ENCODE measurements around the gene PRR15.
A peak's percentile ranks its signal among the peaks of the same experiment; 100 is the strongest.

The PRR15 gene

DNA sequence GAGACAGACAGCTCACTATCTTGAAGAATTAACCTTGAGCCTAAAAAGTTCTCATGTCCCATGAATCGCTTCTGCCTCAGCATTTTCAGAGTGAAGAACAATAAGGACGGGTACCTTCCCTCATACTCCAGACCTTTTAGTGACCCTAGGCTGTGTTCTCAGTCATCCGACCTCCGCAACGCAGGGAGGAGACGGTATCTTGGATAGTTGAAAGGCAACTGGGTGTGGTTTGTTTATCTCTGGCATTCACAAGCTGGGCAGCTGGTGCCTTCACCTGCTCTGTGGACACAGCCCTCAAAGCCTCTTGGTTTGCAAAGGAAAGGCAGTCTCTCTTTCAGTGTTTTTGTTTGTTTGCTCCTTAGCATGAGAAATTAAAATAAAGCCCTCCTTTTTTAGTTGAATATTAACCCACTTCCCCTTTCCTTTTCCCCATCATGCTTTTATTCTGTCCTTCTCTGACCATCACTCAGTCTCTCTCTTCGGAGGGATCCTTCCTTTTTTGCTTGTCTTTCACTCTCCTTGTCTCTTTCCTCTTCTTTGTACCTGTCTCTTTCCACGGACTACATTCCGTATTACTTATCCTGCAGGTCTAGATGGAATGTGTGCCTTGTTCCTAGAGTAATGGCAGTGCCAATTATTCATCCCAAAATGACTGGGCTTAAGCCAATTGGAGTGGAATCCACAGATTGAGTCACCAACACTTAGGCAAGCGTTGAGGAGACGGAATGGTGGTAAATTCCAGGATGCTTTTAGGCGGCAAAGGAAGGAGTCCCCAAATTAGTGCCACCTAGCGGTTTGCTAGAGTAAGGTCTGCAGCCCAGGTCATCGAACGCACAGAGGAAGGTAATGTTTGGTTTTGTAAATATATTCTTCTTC, 45.8 kb downstream of the PRR15 start:
- H3K79me2 ChIP-seq (ENCODE audit: control insufficient read depth, insufficient read depth, low read length, unreplicated experiment) = no peaks in the 10 kb centered on the region
- H3K4me1 ChIP-seq (ENCODE audit: control insufficient read depth, insufficient read depth, low read length, unreplicated experiment) = peaks cover 76% of the 10 kb centered on the region
- peak overlapping the region; percentile 22; the same call in 1 of the 2 replicates for H3K27ac ChIP-seq (ENCODE audit: low read depth, low read length)
- no peak overlapping the region for H3K4me3 ChIP-seq (ENCODE audit: low read depth, low read length)
- H3K36me3 ChIP-seq (ENCODE audit: insufficient read depth, low read length) = no peaks in the 10 kb centered on the region
- no peaks in the 10 kb centered on the region for H3K27me3 ChIP-seq (ENCODE audit: insufficient read depth, low read length)
- H2AFZ ChIP-seq (ENCODE audit: low read length, unreplicated experiment) = peak overlapping the region; percentile 82

DNA sequence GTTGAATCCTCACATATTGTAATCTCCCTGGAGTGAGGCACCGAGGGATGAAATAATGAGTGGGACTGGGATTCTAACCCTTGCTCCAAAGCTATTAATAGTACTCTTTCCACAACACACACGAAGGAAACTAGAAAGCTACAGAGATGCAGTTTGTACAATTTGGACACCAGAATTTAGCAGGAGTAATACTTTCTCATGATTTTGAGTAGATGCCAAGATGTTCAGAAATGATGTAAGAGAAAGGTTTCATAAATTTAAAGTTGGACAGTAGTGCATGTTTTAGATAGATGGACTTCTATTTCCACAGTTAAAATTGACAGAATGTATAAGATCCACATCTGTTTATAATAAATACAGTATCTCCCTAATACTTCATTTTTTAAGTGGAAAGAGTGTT, 46.5 kb downstream of the PRR15 start:
- Histone ChIP-seq H2AFZ (ENCODE audit: low read length, unreplicated experiment) (peak overlapping the region; percentile 45), H3K27ac (ENCODE audit: low read depth, low read length) (peak overlapping the region; percentile 22; the same call in 1 of the 2 replicates), H3K27me3 (ENCODE audit: insufficient read depth, low read length) (no peaks in the 10 kb centered on the region)

DNA sequence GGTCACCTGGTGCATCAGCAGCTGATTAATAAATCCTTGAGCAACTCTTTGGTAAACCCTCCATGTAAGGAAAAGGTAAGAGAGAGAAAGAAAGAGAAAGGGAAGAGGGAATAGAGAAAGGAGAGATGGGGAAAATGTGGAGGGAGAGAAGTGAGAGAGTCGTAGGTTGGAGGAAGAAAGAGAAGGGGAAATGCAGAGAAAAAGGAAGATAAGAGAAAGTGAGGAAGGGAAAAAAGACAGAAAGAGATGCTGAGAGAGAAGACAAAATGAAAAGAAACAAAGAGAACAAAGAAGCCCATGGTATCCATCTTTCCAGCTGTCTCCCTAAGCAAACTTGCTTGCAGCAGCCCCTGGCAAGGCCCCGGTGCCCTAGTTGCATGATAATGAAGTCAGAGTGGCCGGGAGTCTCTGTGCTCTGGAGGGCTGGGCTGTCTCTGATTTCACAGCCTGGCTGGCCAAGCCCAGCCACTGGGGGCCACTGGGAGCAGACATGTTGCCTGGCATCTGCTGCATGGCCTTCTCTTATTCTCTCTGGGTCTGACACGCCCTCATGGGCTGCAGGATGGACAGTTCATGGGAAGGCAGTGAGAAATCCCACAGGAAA, 48.4 kb downstream of the PRR15 start:
- Histone ChIP-seq H3K4me3 (ENCODE audit: low read depth, low read length) (no peak overlapping the region), H3K79me2 (ENCODE audit: control insufficient read depth, insufficient read depth, low read length, unreplicated experiment) (no peaks in the 10 kb centered on the region), H3K27ac (ENCODE audit: low read depth, low read length) (peak overlapping the region; percentile 85), H2AFZ (ENCODE audit: low read length, unreplicated experiment) (no peak overlapping the region), H3K27me3 (ENCODE audit: insufficient read depth, low read length) (no peaks in the 10 kb centered on the region), H3K36me3 (ENCODE audit: insufficient read depth, low read length) (no peaks in the 10 kb centered on the region), H3K4me1 (ENCODE audit: control insufficient read depth, insufficient read depth, low read length, unreplicated experiment) (peaks cover 60% of the 10 kb centered on the region)

More for the DNA sequence above, 46.5 kb downstream of the PRR15 start:
- H3K79me2 ChIP-seq (ENCODE audit: control insufficient read depth, insufficient read depth, low read length, unreplicated experiment) = no peaks in the 10 kb centered on the region
- H3K4me1 ChIP-seq (ENCODE audit: control insufficient read depth, insufficient read depth, low read length, unreplicated experiment) = peaks cover 76% of the 10 kb centered on the region
- no peak overlapping the region for H3K4me3 ChIP-seq (ENCODE audit: low read depth, low read length)
- H3K36me3 ChIP-seq (ENCODE audit: insufficient read depth, low read length) = no peaks in the 10 kb centered on the region

DNA sequence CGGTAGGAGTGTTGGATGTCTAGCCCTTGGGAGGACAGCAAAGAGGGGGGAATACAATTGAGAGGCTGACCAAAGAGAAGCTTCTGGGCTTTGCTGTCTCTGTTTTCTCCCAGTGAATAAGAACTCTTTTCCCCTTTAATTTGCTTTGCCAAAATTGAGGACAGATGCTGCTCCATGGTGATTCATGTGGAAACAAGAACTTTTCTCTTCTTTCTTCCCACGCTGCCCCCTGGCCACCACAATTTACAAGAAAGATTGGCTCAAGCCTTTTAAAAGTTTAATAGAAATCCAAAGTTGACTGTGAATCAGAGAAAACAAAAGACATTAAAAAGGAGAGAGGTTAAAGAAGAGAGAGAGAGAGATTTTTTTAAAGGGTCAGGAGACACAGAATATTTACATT, 49.0 kb downstream of the PRR15 start:
- peak overlapping the region; percentile 83 for H2AFZ ChIP-seq (ENCODE audit: low read length, unreplicated experiment)
- H3K27ac ChIP-seq (ENCODE audit: low read depth, low read length) = peak overlapping the region; percentile 85
- no peaks in the 10 kb centered on the region for H3K27me3 ChIP-seq (ENCODE audit: insufficient read depth, low read length)
- no peaks in the 10 kb centered on the region for H3K79me2 ChIP-seq (ENCODE audit: control insufficient read depth, insufficient read depth, low read length, unreplicated experiment)
- H3K4me1 ChIP-seq (ENCODE audit: control insufficient read depth, insufficient read depth, low read length, unreplicated experiment) = peaks cover 55% of the 10 kb centered on the region
- H3K4me3 ChIP-seq (ENCODE audit: low read depth, low read length) = no peak overlapping the region
- H3K36me3 ChIP-seq (ENCODE audit: insufficient read depth, low read length) = no peaks in the 10 kb centered on the region

DNA sequence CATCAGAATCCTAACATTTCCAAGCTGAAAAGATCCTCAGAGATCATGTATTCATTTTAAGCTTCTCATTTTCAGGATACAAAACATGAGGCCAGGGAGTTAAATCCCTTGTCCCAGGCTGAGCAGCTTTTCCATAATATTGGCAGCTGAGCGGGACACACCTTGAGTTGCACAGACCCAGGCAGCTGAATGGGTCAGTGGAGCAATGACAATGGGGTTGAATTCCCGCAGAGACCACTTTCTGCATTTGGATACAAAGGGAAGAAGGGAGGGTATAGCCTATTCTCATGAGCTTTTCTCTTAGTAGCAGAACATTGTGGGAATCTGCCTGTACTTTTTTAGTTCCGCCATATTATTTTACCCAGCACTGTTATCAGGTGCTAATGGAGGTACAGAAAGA, 49.5 kb downstream of the PRR15 start:
- H3K79me2 ChIP-seq (ENCODE audit: control insufficient read depth, insufficient read depth, low read length, unreplicated experiment) = no peaks in the 10 kb centered on the region
- H3K36me3 ChIP-seq (ENCODE audit: insufficient read depth, low read length) = no peaks in the 10 kb centered on the region
- peak overlapping the region; percentile 83 for H2AFZ ChIP-seq (ENCODE audit: low read length, unreplicated experiment)
- H3K4me1 ChIP-seq (ENCODE audit: control insufficient read depth, insufficient read depth, low read length, unreplicated experiment) = peaks cover 50% of the 10 kb centered on the region
- no peak overlapping the region for H3K4me3 ChIP-seq (ENCODE audit: low read depth, low read length)
- no peaks in the 10 kb centered on the region for H3K27me3 ChIP-seq (ENCODE audit: insufficient read depth, low read length)
- H3K27ac ChIP-seq (ENCODE audit: low read depth, low read length) = peak overlapping the region; percentile 85

DNA sequence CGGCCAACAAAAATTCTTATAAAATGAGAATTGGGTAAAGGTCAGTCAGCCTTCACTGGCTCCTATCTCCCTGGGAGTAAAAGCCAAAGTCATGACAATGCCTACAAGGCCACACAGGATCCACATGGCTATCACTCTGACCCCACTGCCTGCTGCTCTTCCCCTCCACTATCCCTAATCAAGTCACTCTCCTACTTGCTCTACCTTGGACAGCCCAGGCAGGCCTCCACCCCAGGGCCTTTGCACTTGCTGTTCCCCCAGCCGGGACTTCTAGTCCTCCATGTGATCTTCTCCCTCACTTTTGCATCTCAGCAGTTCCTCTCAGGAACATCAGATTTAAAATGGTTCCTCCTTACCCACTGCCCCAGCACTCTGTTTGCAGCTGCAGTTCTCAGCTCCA, 50.6 kb downstream of the PRR15 start:
- Histone ChIP-seq H3K27ac (ENCODE audit: low read depth, low read length) (peak overlapping the region; percentile 85), H3K36me3 (ENCODE audit: insufficient read depth, low read length) (no peaks in the 10 kb centered on the region), H3K4me3 (ENCODE audit: low read depth, low read length) (no peak overlapping the region)

More for the DNA sequence above, 50.6 kb downstream of the PRR15 start:
- Histone ChIP-seq H2AFZ (ENCODE audit: low read length, unreplicated experiment) (no peak overlapping the region), H3K27me3 (ENCODE audit: insufficient read depth, low read length) (no peaks in the 10 kb centered on the region), H3K4me1 (ENCODE audit: control insufficient read depth, insufficient read depth, low read length, unreplicated experiment) (peaks cover 39% of the 10 kb centered on the region), H3K79me2 (ENCODE audit: control insufficient read depth, insufficient read depth, low read length, unreplicated experiment) (no peaks in the 10 kb centered on the region)
